Measurements from ENCODE around the gene NAT10.

Gene NAT10

GRCh38 chr11:34150494-34151151, 45.2 kb downstream of the NAT10 start:
- FAIRE-seq, result no peak

- no peak for FAIRE-seq
Measured at GRCh38 chr11:34151166-34151565, 45.7 kb downstream of the NAT10 start.

DNA sequence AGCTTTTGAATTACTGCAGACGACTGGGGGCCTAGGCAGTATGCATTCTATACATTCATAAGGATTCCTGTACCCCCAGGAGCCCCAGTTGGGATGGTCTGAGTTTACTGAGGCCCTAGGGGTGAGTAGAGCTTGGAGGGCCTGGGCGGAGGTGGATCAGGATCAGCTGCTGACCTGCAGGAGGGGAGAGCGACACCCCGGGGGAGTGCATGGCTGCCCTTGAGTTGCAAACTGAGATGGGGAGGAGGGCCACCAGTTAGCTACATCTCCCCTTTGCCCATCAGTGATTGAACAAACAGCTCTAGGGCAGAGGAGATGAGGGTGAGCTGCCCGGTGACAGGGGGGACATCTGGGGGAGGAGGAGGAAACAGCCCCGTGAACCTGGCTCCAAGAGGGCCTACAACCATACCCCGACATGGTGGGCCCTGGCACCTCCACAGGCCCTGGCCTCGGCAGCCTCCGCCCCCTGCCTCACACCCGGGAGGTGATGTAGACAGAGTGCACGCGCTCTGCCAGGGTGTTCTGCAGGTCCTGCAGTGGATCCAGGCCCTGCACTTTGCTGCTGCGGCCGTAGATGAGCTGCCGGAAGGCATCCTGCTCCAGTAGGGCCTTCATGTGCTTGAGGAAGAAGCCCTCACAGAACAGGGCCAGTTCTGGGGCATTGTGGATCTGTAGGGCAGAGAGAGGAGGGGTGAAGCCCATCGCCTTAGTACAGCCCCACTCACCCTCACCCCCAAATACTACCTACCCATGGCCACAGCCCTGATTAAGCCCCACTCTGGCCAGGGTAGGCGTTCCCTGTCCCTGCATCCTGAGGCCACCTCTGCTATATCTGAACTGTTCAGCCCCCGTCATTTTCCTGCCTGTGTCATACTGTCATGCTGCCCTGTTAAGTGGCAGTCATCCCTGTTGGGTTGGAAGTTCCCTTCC, 46.8 kb downstream of the NAT10 start:
- no peak for FAIRE-seq

DNA sequence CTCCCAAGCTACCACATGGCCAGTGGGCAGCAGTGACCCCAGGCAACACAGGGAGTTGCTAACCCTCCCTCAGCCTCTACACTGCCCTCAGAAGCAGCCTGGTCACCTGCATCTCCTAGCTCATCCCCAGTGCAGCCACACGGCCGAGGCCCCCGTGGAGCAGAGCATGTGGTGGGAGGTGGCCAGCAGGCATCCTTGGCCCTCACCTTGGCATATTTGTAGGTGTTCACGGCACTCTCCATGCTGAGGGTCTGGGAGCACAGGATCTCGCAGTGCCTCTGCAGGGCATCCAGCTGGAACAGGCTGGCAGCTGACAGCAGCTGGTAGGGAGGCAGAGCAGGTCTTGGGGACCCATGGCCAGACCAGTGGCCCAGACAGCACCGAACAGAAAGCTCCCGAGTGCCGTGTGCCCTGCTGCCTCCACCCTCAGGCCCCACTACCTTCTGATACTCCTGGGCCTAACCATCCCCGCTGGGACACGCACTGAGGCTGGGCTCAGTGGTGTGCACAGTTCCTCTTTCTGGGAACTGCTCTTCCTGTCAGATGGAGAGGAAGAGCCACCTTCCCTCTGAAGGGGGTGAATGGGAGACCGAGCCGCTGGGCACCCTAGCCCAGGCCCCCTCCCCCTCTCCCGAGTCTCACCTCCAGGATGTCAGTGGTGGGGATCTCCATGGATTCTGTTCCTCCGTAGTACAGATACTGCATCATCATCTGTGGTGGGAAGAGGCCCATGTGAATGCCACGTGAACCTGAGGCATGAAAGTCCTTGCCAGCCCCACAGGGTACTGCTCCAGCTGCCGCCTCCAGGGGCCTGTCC, 48.8 kb downstream of the NAT10 start:
- no peak for FAIRE-seq

GRCh38 chr11:34155057-34155756, 49.8 kb downstream of the NAT10 start:
- FAIRE-seq, result no peak

DNA sequence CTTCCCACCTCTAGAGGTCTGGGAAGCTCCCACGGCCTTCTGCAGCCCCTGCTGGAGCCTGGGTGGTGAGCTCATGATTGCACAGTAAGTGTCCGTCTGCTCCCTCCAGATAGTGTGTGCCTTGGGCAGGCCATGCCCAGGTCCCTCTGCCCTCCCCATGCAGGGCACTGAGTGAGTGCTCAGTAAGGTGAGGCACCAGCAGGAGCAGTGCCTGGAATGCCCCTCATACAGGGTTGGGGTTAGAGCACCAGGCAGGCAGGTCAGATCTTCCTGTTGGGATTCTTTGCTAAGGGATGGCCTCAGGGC, 50.3 kb downstream of the NAT10 start:
- FAIRE-seq, result no peak

DNA sequence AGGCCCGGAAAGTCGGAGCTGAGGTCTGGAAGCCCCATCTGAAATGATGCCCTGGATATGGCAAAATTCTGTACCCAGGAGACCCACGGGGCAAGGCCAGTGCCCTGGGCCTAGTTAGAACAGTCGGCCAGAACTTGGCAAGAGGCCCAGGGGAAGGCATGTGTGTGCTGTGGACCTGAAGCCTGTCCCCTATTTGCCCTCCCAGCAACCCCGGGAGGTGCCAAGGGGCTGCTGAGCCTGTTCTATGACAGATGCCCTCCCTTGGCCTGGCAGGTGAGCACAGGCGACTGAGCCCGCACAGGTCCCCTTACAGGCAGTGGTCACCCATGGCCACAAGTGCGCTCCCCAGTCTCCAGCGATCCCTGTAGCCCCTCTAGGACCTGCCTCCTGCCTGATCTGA, 51.7 kb downstream of the NAT10 start:
- FAIRE-seq, result no peak

- no peak for FAIRE-seq
Measured at GRCh38 chr11:34158661-34159060, 53.2 kb downstream of the NAT10 start.

DNA sequence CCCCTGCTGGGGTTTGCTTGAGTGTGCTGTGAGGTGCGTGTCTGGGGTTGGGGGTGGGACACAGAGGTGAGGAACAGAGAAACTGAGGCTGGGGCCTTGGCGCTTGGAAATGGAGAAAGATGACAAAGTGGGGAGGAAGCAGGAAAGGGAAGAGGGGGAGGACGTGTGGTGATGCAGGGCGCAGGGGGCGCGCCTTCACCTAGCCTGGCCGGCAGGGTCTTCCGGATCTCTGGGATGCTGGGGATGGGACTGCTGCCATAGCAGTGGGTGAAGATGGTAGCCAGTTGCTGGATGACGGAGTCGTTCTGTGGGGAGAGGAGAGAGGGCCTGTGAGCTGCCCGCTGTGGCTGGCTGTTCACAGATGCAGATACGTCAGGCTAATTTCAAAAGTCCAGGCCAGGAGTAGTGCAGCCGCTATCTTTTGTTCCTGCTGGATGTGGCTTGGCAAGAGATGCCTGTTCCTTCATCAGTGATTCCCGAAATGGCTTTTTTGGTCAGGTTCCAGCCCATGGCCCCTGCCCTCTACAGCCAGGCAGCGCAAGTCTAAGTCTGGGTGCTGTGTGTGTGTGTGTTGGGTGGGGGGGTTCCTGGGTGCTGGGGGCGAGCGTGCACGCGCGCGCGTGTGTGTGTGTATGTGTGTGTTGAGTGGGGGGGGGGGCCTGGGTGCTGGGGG, 54.8 kb downstream of the NAT10 start:
- FAIRE-seq, result no peak

DNA sequence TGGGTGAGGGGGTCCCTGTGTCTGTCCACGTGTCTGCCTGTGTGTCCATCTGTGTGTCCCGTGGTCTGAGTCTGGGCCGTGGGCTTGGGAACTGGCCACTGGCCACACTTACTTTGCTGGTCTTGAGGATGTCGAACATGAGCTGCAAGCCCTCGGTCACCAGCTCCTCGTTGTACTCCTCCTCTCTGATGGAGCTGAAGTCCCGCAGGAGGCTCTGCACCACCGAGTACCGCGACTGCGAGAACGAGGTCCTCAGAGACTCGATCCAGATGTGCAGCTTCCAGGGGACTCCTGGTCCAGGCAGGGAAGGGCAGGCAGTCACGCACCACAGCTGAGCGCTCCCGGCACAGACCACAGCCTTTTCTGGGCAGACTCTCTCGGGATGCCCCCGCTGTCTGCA, 55.4 kb downstream of the NAT10 start:
- no peak for FAIRE-seq

DNA sequence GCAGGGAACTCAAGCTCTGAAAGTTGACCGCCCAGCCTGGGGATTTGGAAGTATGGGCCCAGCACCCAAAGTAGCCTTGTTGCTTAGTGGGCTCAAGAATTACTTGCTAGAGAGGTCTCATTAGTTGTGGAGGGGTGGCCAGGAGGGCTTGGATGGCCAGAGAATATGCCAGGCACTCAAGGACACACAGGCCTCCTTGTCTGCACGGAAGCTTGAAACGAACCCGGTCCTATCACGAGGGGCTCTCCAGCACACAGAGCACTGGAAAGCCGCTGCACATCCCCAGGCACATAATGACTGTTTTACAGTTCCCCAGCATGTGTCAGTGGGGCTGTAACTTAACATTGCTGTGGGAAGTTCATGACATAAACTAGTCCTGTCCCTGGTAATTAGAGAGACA, 55.9 kb downstream of the NAT10 start:
- FAIRE-seq, result no peak

GRCh38 chr11:34161812-34162492, 56.5 kb downstream of the NAT10 start:
- FAIRE-seq, result no peak

- no peak for FAIRE-seq
Measured at GRCh38 chr11:34162493-34162820, 57.0 kb downstream of the NAT10 start.

GRCh38 chr11:34162856-34163255, 57.4 kb downstream of the NAT10 start:
- FAIRE-seq, result no peak

GRCh38 chr11:34165121-34165520, 59.7 kb downstream of the NAT10 start:
- FAIRE-seq, result no peak

- no peak for FAIRE-seq
Measured at GRCh38 chr11:34165786-34166555, 60.5 kb downstream of the NAT10 start.

GRCh38 chr11:34166806-34167740, 61.6 kb downstream of the NAT10 start:
- FAIRE-seq, result no peak

DNA sequence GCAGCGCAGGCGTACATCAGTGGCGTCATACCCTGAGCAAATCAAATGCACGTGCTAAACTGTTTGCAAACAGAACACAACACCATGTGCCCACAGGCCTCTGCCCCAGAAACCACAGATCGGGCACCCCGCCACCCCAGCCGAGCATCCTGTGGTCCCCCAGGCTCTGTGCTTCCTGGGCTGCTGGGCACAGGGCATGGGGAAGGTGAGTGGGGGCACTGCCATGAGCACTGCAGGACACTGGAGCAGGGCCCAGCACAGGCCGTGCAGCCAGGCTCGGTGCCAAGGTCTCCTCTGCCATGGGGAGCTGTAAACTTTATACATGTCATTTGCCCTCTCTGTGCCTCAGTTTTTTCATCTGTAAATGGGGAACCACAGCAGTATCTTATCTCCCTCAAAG, 62.5 kb downstream of the NAT10 start:
- FAIRE-seq, result no peak

- FAIRE-seq, result no peak
Measured at GRCh38 chr11:34168642-34169420, 63.4 kb downstream of the NAT10 start.
